Glomerular endothelial cell (primary cell): ENCODE measurements around the gene FMO4. TPM values are rescaled to one million over a fixed set of nuclear protein-coding genes. Genes with fewer than 3 reads are reported as not detected.
"Not testable (repeated sequence)": the region's sequence is repeated elsewhere in the genome, so short reads cannot be mapped to it uniquely, and the experiment has no call there.

Experiments
- DNase-seq: peaks from one replicate; pipeline ENCODE4 v3.0.0-alpha.2; 2011; ENCODE audit warnings: low read depth, low spot score; ENCODE audit errors: extremely low read depth
- total RNA-seq: library from RNA; depleted of rRNA; stranded (reverse); fragments of >200 nt; gene quantifications from 2 replicates; pipeline ENCODE4 v1.2.3, GENCODE V29; 2015

FMO4 gene
- total RNA-seq, 1 donor from 2014 or later, result 0.88 TPM

GRCh38 chr1:171381866-171382210, 67.9 kb downstream of the FMO4 start:
- DNase-seq, result no peak

GRCh38 chr1:171384496-171384895, 70.5 kb downstream of the FMO4 start:
- no peak for DNase-seq

GRCh38 chr1:171389171-171389570, 75.2 kb downstream of the FMO4 start:
- DNase-seq, result no peak

GRCh38 chr1:171390740-171391139, 76.8 kb downstream of the FMO4 start:
- DNase-seq, result not testable (repeated sequence)

Other genes starting within 250 kb of the FMO4 start
- not detected in 2 replicates for gene FMO3, start 223.3 kb upstream of the FMO4 start, total RNA-seq
- gene FMO2, start 128.9 kb upstream of the FMO4 start, total RNA-seq, result not detected in 2 replicates
- not detected in 2 replicates for gene FMO1, start 65.7 kb upstream of the FMO4 start, total RNA-seq
- gene PRRC2C, start 171.3 kb downstream of the FMO4 start, total RNA-seq, result 97.8 and 140 TPM in 2 replicates